ENCODE measurements around the gene SPATS2L.

GRCh38 chr2:200307724-200308545 is 1.4 kb downstream of the SPATS2L start:
- TF ChIP-seq POLR2A (IDR thresholded peaks at IDR 0.05) (no peak), CTCF (IDR thresholded peaks at IDR 0.05) (no peak)

All from adrenal gland (tissue), 5 donors.